Measurements from ENCODE around the gene WDR37.

GRCh38 chr10:1056326-1057105 lies at the start of gene WDR37:
- TF ChIP-seq CTCF (IDR thresholded peaks at IDR 0.05; ENCODE audit: low read length) (no peak), EZH2 (IDR thresholded peaks at IDR 0.05; ENCODE audit: borderline replicate concordance, low read length) (no peak)

Data from OCI-LY1 (cell line).